Thymus (tissue), 11 donors: ENCODE data around the gene HIF1A. TPM values are rescaled to one million over a fixed set of nuclear protein-coding genes. Genes with fewer than 3 reads are reported as not detected.

Experiments
- DNase-seq, 9 donors: peaks; one replicate each; pipeline ENCODE4 v3.0.0-alpha.2; 2013; ENCODE audit warnings: low spot score in 9 of 9, low read depth in 6 of 9, missing footprints in 1 of 9
- H3K27ac ChIP-seq, 2 donors: one replicate each; pipeline ENCODE4 v1.5.1; 2013; ENCODE audit warnings: control low read depth in 1 of 2, low read depth in 1 of 2, low read length in 1 of 2, mild to moderate bottlenecking in 1 of 2, moderate library complexity in 1 of 2
- H3K27me3 ChIP-seq, 2 donors: one replicate each; pipeline ENCODE4 v1.5.1; 2013; ENCODE audit warnings: low read length in 1 of 2; ENCODE audit not compliant: control insufficient read depth in 2 of 2, insufficient read depth in 1 of 2
- H3K36me3 ChIP-seq, 2 donors: one replicate each; pipeline ENCODE4 v1.5.1; 2013; ENCODE audit warnings: low read length in 1 of 2, mild to moderate bottlenecking in 1 of 2, moderate library complexity in 1 of 2; ENCODE audit not compliant: control insufficient read depth in 2 of 2, insufficient read depth in 2 of 2
- H3K4me1 ChIP-seq, 2 donors: one replicate each; pipeline ENCODE4 v1.5.1; 2013; ENCODE audit warnings: low read length in 2 of 2; ENCODE audit not compliant: control insufficient read depth in 2 of 2, insufficient read depth in 2 of 2
- H3K4me3 ChIP-seq, 2 donors: one replicate each; pipeline ENCODE4 v1.5.1; 2013; ENCODE audit warnings: low read length in 2 of 2, control low read depth in 1 of 2, mild to moderate bottlenecking in 1 of 2
- H3K9me3 ChIP-seq, 2 donors: one replicate each; pipeline ENCODE4 v1.5.1; 2013; ENCODE audit warnings: low read length in 1 of 2, mild to moderate bottlenecking in 1 of 2; ENCODE audit not compliant: control insufficient read depth in 2 of 2, insufficient read depth in 1 of 2
- WGBS: extraction: QIAGEN DNeasy Blood & Tissue Kit; methylation state at CpG from one replicate; pipeline ENCODE4 v1.1.7; 2013; 5-methylcytosine and 5-hydroxymethylcytosine counted together
- polyA plus RNA-seq: library from polyadenylated mRNA; stranded (reverse); fragments of 200-250 nt; gene quantifications from one replicate; pipeline ENCODE4 v1.2.3, GENCODE V29; 2013
- total RNA-seq: library from RNA; stranded (reverse); fragments of 120-200 nt; gene quantifications from one replicate; pipeline ENCODE4 v1.2.4, GENCODE V29; 2013
- donor health status: healthy.

Gene HIF1A
- total and polyA plus RNA-seq, 2 donors = 67.4 to 75.6 TPM

DNA sequence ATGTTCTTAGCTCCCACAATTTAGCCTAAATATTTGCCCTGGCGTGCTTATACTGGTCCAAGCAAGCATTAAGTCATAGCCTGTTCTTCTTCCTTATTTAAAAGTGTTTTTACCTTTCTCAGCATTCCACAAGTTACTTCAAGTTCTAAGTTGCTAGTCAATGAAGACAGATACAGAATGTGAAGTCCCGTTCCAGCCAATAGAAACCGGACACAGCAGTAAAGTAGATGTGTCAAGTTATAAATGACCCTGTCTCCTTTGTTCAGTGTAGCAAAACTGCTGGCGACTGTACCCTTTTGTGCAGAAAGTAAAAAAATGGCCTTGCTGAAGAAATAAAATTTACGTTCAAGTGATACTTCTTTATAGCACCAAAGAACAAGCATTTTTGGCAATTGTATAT, 70.8 kb downstream of the HIF1A start:
- no peak for DNase-seq
- WGBS = 95% methylated on average over 5 of the region's 5 CpGs

DNA sequence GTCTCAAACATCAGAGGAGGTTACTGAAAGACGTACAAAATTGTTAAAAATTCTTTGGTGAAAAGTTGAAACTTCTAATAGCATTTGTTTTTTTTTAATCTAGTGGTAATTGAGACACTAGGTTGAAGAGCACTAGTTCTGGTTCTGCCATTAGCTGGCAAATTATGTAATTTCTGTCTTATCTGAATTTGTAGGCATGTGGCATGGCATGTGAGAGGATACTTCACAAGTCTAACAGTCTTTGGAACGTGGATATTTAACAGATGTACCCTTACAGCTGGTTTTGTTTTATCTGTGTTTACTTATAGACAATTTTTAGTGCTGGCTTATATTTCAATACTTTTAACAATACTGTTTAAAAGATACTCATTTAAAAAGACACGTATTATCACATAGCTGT, 72.9 kb downstream of the HIF1A start:
- WGBS = 96% methylated on average over 3 of the region's 3 CpGs
- no peak for DNase-seq
- Histone ChIP-seq H3K27me3 (no peaks in the 10 kb centered on the region), H3K36me3 (peaks cover 21 to 23% of the 10 kb centered on the region in 2 donors), H3K9me3 (no peaks in the 10 kb centered on the region), H3K27ac (no peak overlapping the region), H3K4me1 (peaks cover 2 to 10% of the 10 kb centered on the region in 2 donors), H3K4me3 (no peak overlapping the region)

More for the DNA sequence above, 70.8 kb downstream of the HIF1A start:
- H3K9me3 ChIP-seq = no peaks in the 10 kb centered on the region
- no peak overlapping the region for H3K4me3 ChIP-seq
- H3K27me3 ChIP-seq = no peaks in the 10 kb centered on the region
- H3K4me1 ChIP-seq = peaks cover 9 to 19% of the 10 kb centered on the region in 2 donors
- H3K27ac ChIP-seq = no peak overlapping the region
- H3K36me3 ChIP-seq = peaks cover 12 to 14% of the 10 kb centered on the region in 2 donors

DNA sequence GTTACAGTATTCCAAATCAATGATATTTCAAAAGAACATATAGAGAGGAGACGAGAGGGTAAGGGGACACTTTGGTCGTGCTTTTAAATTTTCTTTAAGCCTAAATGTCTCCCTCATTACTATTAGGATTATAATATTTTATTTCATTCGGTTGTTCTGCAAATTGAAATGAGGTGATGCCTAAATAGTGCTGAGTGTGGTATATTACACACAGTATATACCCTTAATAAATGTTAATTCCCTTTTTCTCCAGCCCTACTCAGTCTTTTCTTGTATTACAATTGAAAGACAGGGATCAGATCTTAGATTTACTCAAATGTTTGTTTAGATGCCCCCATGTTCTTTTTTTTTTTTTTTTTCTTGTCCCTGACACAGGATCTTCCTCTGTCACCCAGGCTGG, 74.6 kb downstream of the HIF1A start:
- Histone ChIP-seq H3K27ac (no peak overlapping the region), H3K4me3 (no peak overlapping the region), H3K36me3 (peaks cover 27 to 33% of the 10 kb centered on the region in 2 donors), H3K9me3 (no peaks in the 10 kb centered on the region), H3K4me1 (peaks cover 0 to 2% of the 10 kb centered on the region in 2 donors), H3K27me3 (no peaks in the 10 kb centered on the region)
- DNase-seq = no peak
- WGBS = 98% methylated on average over 3 of the region's 3 CpGs

DNA sequence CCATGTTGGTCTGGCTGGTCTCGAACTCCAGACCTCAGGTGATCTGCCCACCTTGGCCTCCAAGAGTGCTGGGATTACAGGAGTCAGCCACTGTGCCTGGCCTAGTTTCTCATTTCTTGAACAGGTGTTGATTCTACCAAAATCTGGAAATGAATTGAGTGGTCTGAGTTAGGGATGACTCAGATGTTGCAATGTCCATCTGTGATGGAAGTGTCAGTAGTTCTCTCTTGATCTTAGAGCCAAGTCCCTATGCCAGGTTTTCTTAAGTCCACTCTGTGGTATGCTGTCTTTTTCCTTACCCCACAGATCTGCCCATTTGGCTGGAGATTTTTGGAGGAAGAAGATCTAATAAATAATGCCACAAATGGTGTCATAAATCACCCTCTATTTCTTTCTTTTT, 79.5 kb downstream of the HIF1A start:
- H3K4me3 ChIP-seq = no peak overlapping the region
- 100% methylated on average over 1 of the region's 1 CpG for WGBS

DNA sequence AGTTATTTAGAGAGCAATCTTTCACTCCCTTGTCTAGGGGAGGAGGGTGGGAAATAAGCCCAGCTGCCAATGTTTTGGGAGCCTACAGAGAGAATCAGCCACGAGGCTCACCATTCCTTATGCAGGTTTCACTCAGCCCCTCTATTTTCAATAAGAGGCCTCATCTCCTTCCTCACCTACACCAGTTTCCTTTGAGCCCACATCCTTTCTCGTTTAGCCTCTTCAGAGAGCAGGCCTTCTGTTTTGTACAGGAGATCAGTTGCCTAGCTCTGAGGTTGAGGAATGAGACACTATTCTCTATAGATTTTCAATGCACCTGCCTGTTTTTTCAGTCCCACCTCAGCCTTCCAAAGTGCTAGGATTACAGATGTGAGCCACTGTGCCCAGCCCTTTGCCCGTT, 84.8 kb downstream of the HIF1A start:
- Histone ChIP-seq H3K36me3 (peaks cover 4 to 30% of the 10 kb centered on the region in 2 donors), H3K4me3 (no peak overlapping the region), H3K4me1 (peaks cover 0 to 9% of the 10 kb centered on the region in 2 donors), H3K27ac (peak overlapping the region in 1 of 2 donors; percentile 48), H3K27me3 (no peaks in the 10 kb centered on the region), H3K9me3 (no peaks in the 10 kb centered on the region)
- peak in 5 of 9 donors; percentile 7 to 64 (median 35) for DNase-seq
- WGBS = 54% methylated on average over 3 of the region's 3 CpGs

More for the DNA sequence above, 79.5 kb downstream of the HIF1A start:
- Histone ChIP-seq H3K9me3 (no peaks in the 10 kb centered on the region), H3K4me1 (peaks cover 0 to 4% of the 10 kb centered on the region in 2 donors), H3K36me3 (peaks cover 26 to 45% of the 10 kb centered on the region in 2 donors), H3K27me3 (no peaks in the 10 kb centered on the region), H3K27ac (no peak overlapping the region)
- DNase-seq = no peak

DNA sequence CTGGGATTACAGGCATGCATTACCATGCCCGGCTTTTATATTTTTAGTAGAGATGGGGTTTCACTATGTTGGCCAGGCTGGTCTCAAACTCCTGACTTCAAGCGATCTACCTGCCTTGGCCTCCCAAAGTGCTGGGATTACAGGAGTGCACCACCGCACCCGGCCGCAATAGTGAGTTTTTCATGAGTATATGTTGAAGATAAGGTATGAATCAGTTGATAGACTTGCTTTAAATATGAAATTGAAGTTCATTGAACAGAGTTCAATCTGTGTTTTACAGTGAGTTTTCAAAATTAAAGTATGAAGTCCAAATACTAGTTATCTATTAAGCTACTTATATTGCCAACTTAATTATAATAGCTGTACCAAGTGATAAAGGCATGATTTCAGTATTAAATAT, 102.0 kb downstream of the HIF1A start:
- H3K4me3 ChIP-seq = no peak overlapping the region
- DNase-seq = no peak
- no peaks in the 10 kb centered on the region for H3K27me3 ChIP-seq
- no peaks in the 10 kb centered on the region for H3K4me1 ChIP-seq
- no peaks in the 10 kb centered on the region for H3K9me3 ChIP-seq
- over 99% methylated on average over 5 of the region's 5 CpGs for WGBS
- no peak overlapping the region for H3K27ac ChIP-seq
- H3K36me3 ChIP-seq = peaks cover 6 to 8% of the 10 kb centered on the region in 2 donors

Other genes with a start within 250 kb of the HIF1A start
- gene SNAPC1, start 66.9 kb downstream of the HIF1A start, total RNA-seq = 9.6 TPM
- gene SNAPC1, start 66.9 kb downstream of the HIF1A start, polyA plus RNA-seq = 11.8 TPM
- 0.09 TPM for gene SYT16, start 117.2 kb downstream of the HIF1A start, total RNA-seq
- 0.05 TPM for gene SYT16, start 117.2 kb downstream of the HIF1A start, polyA plus RNA-seq